Measurements from ENCODE around the gene CRTC3. TPM values are rescaled to one million over a fixed set of nuclear protein-coding genes. Genes with fewer than 3 reads are reported as not detected.

Gene CRTC3
- total RNA-seq, 1 experiment from 2014 or later: 3.9 TPM

DNA sequence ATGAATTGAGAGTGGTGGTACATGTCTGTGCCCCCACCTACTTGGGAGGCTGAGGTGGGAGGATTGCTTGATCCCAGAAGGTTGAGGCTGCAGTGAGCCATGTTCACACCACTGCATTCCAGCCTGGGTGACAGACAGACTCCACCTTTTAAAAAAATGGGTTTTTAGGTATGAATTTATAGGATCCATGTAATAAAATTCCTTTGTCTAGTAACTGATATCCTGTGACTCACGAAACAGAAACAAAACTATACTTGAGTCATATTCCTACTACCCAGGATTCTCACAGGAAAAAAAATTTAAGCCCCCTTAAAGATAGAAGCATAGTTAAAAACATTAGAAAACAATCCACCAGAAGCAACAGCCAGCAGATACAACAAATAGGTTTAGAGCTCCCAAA, 10.0 kb upstream of the CRTC3 start:
- H3K36me3 Mint-ChIP-seq (ENCODE audit: insufficient read depth in 1 of 3, low read depth in 3 of 3): no peaks in the 10 kb centered on the region
- H3K4me3 Mint-ChIP-seq: no peak overlapping the region
- Histone ChIP-seq H2AFZ (ENCODE audit: low read length) (no peak overlapping the region), H3K27ac (ENCODE audit: insufficient read length, low read depth, low read length) (no peak overlapping the region), H4K8ac (replicated peaks; ENCODE audit: insufficient read length, low read depth, low read length) (no peak overlapping the region), H3K79me2 (ENCODE audit: insufficient read depth, low read length) (no peaks in the 10 kb centered on the region), H3K14ac (ENCODE audit: insufficient read depth, low read length) (no peak overlapping the region), H3T11ph (ENCODE audit: low read length) (no peak overlapping the region), H4K91ac (ENCODE audit: insufficient read length, low read depth, low read length) (no peak overlapping the region), H2AK5ac (ENCODE audit: insufficient read length, low read length) (no peak overlapping the region), H2BK20ac (ENCODE audit: low read depth, low read length, poor library complexity, severe bottlenecking) (no peak overlapping the region), H4K5ac (ENCODE audit: insufficient read length, low read depth, low read length) (no peak overlapping the region), H3K23me2 (ENCODE audit: insufficient read length, low read depth, low read length, poor library complexity, severe bottlenecking) (no peaks in the 10 kb centered on the region), H3K79me1 (ENCODE audit: insufficient read depth, low read depth, low read length, poor library complexity, severe bottlenecking) (no peaks in the 10 kb centered on the region), H3K4me2 (ENCODE audit: insufficient read depth, insufficient read length, low read length) (no peak overlapping the region), H2BK12ac (ENCODE audit: insufficient read length, low read depth, low read length) (no peak overlapping the region), H2BK15ac (ENCODE audit: low read depth, low read length) (no peak overlapping the region), H3K4me1 (ENCODE audit: insufficient read depth, low read length) (no peaks in the 10 kb centered on the region; the same call in 1 of the 2 replicates), H3K18ac (ENCODE audit: insufficient read length, low read depth, low read length) (no peak overlapping the region), H3K4ac (ENCODE audit: low read depth, low read length) (no peak overlapping the region), H3K9ac (ENCODE audit: extremely low read depth, insufficient read length, low read length) (no peak overlapping the region), H2BK120ac (ENCODE audit: low read depth, low read length, poor library complexity, severe bottlenecking) (no peak overlapping the region), H3K9me3 (ENCODE audit: control insufficient read depth, low read depth, low read length) (no peaks in the 10 kb centered on the region), H3K27me3 (ENCODE audit: insufficient read depth, low read length) (no peaks in the 10 kb centered on the region), H4K20me1 (ENCODE audit: control insufficient read depth, insufficient read depth, insufficient read length) (no peaks in the 10 kb centered on the region), H2BK5ac (ENCODE audit: insufficient read length, low read length) (no peak overlapping the region), H3K23ac (ENCODE audit: insufficient read length, low read depth, low read length) (no peak overlapping the region), H3K56ac (ENCODE audit: insufficient read length, low read depth, low read length) (no peak overlapping the region)
- TF ChIP-seq, protein P1, sequence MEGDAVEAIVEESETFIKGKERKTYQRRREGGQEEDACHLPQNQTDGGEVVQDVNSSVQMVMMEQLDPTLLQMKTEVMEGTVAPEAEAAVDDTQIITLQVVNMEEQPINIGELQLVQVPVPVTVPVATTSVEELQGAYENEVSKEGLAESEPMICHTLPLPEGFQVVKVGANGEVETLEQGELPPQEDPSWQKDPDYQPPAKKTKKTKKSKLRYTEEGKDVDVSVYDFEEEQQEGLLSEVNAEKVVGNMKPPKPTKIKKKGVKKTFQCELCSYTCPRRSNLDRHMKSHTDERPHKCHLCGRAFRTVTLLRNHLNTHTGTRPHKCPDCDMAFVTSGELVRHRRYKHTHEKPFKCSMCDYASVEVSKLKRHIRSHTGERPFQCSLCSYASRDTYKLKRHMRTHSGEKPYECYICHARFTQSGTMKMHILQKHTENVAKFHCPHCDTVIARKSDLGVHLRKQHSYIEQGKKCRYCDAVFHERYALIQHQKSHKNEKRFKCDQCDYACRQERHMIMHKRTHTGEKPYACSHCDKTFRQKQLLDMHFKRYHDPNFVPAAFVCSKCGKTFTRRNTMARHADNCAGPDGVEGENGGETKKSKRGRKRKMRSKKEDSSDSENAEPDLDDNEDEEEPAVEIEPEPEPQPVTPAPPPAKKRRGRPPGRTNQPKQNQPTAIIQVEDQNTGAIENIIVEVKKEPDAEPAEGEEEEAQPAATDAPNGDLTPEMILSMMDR (conservative IDR thresholded peaks at IDR 0.05): no peak
- H3K27me3 Mint-ChIP-seq (ENCODE audit: low read depth): peaks cover 3% of the 10 kb centered on the region
- no peak overlapping the region for H3K27ac Mint-ChIP-seq
- no CpG with 5 or more reads among the region's 1 CpG for WGBS (ENCODE audit: extremely low coverage, insufficient read length, low lambda C conversion rate)
- no peaks in the 10 kb centered on the region for H3K9me3 Mint-ChIP-seq
- no peak for DNase-seq
- no peaks in the 10 kb centered on the region for H3K4me1 Mint-ChIP-seq
